GM18519 (cell line): Measurements from ENCODE around the gene FHIT.
A peak's percentile ranks its signal among the peaks of the same experiment; 100 is the strongest.

ENCODE experiments used
- ATAC-seq: cut with Tn5 transposase; IDR thresholded peaks from one replicate; pipeline ENCODE4 v1.9.1; 2021; ENCODE audit warnings: mild to moderate bottlenecking, moderate library complexity; ENCODE audit not compliant: unreplicated experiment, low FRiP score

FHIT gene

DNA sequence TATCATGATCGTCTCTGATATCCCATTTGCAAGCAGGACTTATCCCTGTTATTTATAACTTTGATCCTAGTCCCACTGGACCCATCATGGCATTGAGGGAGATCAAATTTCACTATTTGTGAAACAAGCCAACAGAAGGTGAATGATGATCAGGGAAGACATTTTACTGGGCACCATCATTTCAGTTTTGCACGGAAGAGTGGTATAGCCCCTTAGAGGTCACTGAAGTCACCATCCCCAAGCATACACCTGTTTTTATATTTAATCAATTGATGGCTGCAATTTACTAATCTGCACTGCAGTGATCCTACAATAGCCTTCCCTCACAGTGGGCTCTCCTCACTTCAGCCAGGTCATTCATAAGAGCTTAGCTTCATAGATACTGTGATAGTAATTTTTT, 132.4 kb downstream of the FHIT start:
- ATAC-seq, result no peak

DNA sequence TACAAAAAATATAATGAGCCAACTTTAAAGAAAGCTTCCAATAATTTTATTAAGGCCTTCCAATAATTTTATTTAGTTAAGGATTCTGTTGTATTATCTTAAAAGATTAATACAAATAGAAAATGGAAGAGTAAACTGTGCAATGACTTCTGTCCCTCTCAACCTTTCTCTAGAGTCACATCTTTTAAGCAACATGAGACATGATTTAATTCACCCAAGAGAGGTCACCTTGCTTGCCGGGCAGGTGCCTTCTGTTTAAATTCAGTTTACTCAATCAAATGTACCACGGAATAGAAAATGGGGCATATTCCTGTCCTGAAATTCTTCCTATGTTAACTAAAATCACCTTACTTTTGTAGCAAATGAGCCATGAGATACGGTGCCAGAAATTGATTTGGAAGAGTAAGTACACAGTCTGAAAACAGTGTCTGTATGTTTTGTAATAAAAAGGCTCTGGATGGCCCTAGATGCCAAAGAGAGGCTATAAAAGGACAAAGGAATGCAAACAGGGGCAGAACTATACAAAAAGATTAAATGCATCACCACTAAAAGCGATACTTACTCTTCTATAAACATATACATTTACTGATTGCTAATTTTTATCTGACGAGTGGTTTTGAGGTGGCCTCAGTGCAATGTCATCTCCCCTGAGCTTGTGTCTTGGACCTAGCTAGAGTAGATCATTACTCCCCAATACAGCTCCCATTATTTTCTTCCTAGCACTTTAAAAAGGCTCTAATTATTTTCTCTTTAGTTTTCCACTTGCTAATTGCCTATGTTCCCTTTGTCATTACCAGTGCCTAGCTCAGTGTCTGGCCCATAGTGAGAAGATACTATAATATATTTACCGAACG, 134.0 kb downstream of the FHIT start:
- no peak for ATAC-seq

DNA sequence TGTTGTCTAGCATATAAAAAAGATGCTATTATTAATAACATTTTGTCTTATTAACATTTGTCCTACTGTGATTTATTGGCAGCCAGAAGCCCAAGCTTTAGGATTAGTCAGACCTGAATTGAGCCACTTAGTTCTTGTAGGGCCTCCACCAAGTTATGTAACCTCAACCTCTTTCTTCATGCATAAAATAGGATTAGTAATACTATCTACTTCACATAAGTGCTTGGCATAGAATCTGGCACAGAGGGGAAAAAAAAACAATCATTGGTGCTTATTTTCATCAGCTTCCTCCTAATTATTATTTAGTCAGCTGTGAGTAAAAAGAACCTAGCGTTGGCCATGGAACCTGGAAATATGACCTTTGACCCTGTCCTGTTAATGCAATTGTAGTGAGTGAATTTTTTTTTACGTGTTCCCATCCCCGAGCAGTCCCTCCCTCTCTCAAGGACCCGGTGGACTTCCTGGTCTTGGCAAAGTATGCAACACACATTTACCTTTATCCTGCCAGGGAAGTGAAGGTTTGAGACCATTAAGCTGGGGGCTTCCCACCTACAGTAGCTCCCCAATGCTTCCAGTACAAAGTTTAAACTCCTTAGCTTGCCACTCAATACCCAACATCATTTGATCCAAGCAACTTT, 136.8 kb downstream of the FHIT start:
- no peak for ATAC-seq

DNA sequence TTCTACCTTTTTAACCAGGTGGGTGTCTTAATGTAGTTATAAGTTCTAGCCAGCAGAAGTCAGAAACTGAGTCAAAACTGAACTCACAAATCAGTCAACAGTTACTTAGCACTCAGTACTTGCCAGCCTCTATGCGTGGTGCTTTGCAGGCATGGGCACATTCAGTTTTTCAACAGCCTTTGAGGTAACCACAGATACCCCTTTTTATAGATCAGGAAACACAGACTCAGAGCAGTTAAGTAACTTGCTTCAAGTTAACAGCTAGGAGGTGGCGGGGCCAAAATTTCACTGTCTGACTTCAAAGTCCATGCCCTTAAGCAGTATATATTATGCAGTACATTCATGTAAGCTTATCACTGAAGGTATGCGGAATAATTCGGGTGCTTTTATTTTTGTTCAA, 139.4 kb downstream of the FHIT start:
- ATAC-seq, result peak; percentile 53

DNA sequence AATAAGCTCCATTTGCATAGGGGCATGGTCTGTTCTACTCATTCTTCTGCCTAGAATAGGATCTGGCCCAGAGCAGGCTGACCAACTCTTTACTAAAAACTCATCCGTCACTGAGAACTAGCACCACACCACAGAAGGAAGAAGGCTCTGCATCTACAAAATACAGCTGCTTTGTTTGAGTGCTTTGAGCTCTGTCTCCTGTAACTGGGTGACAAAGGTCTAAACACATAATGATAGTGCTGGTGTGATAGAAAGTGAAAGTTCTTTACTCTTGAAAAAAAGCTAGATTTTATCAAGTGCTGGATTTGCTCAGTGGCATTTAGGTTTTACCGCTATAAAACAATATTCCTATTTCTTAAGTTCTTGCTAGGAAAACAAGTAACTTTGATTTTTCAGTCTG, 140.7 kb downstream of the FHIT start:
- ATAC-seq, result peak; percentile 45

DNA sequence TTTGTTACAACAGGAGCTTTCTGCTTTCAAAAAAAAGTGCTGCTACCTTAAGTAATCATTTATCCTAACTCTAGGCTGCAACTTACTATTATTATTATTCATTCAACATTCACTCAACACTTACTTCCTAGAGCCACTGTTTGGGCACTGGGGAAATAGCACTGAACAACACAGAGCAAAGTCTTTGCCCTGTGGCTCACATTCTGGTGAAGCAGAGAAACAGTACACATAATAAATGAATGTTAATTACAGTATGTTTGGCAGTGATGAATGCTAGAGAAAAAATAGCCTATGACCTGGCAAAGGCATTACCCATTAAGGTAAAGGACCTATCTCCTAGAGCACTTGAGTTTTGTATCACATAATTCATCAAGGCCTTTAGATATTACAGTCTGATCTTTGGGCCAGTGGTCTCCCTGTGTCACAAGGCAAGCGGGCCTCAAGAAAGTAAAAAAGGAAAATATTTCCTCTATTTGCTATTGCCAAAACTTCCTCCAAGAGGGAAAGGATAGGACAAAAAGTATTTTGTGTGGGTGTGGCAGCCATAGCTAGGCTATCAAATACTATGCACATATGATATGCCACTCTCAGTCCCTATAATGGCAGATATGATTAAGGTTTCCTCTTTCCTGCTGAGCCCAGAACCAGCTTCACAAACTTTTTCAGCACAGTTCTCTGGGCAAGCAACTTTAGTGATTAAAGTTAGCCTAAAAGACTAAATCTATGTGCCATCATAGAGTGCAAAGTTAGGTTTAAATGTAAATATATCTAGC, 142.8 kb downstream of the FHIT start:
- no peak for ATAC-seq

DNA sequence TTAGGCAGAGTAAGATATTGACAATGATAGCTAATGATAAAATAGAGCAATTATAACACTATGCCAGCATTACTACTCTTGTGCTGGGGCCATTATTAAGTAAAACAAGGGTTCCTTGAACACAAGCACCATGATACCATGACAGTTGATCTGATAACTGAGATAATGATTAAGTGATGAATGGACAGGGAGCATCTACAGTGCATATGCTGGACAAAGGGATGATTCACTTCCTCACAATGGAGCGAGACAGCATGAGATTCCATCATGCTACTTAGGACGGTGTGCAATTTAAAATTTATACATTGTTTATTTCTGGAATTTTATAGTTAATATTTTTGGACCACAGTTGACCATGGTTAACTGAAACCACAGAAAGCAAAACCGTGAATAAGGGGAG, 156.6 kb downstream of the FHIT start:
- ATAC-seq, result no peak

DNA sequence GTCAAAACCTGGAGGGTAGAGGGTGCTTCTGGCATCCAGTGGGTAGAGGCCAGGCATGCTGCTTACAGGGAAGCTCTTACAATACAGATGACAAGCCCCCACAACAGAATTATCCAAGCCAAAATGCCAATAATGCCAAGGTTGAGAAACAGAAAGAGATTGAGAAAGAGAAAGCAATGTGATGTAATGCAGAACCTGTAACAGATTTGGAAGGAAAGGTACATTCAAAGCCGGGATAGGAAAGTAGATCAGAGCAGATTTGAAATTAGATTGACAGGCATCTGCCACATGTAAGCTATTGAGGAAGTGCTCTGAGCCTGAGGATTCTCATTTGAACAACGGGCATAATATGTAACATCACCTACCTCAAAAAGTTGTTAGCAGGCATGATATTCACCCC, 157.9 kb downstream of the FHIT start:
- no peak for ATAC-seq

DNA sequence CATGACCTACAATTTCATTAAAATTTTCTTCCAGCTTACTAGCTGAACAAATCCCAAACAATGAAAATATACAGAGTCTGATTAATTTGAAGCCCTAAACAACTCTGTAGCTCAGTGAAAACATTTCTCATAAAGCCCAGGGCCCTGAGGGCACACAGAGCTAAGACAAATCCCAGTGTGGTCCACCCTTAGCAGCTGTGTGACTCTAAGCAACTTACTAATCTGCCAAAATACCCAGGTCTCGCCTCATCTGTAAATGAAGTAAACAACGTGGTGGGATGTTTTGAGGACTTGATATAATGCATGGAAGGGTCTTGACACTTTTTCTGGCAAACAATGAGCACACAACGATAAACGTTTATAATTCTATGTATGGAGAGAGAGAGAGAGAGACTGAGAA, 158.4 kb downstream of the FHIT start:
- no peak for ATAC-seq

DNA sequence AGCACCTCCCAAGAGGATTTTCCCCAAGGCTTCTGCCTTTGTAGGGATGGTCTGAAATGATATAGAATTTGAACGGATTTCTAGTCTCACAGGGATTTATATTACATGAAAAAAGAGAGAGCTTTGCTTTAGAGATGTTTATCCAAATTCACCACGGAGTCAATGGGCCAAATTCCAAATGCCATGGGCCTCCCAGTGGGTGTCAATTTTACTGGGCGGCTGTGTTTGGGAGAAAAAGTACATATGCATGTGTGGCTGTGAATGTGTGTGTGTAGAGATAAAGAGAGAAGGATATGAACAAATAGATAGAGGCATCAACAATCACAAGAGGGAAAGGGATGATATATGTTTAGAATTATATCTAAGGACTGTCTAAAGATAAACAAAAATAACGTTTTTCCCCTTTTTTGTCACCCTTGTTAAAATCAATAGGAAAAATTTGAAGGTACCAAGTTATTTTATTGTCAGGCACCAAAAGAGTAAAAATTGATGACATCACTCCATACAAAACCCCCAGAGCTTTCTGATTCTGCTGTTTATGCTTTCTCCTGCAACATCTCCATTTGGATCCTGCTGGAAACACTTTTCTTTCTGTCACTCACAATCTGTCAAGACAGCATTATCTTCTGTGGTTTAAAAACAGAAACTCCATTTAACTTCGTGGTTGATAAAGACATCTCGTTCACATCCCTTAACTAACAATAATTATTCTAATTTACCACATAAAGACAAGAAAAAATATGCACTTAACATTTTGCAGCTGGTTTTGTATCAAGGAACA, 160.7 kb downstream of the FHIT start:
- ATAC-seq, result no peak

DNA sequence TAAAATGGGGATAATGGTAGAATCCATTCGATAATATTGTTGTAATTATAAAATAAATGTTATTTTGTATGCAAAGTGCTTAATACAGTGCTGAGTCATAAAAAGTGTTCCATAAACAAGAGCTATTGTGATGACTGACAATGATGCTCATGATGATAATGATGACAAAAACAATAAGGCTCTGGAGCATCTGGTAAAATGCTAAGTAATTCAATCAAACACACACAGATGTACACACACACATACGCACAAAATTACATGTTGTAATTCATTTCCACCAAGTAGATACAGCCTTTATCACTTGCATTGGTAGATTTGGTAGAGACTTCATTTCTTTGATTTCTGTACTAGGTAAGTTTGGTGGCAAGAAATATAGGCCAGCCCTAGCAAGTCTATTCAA, 163.8 kb downstream of the FHIT start:
- no peak for ATAC-seq

DNA sequence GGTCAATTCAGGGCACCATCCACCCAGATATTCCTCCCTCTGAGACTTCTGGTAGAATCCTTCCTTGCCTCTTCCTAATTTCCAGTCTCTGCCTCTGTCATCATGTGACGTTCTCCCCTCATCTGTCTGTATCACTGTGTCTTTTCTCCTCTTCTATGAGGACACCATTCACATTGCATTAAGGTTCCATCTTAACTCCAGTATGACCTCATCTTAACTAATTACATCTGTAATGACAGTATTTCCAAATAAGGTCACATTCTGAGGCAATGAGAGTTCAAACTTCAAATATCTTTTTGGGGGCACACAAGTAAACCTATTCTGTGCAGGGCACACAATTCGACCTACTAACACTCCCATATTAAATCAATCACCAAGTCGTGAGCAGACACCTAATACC, 169.7 kb downstream of the FHIT start:
- no peak for ATAC-seq

DNA sequence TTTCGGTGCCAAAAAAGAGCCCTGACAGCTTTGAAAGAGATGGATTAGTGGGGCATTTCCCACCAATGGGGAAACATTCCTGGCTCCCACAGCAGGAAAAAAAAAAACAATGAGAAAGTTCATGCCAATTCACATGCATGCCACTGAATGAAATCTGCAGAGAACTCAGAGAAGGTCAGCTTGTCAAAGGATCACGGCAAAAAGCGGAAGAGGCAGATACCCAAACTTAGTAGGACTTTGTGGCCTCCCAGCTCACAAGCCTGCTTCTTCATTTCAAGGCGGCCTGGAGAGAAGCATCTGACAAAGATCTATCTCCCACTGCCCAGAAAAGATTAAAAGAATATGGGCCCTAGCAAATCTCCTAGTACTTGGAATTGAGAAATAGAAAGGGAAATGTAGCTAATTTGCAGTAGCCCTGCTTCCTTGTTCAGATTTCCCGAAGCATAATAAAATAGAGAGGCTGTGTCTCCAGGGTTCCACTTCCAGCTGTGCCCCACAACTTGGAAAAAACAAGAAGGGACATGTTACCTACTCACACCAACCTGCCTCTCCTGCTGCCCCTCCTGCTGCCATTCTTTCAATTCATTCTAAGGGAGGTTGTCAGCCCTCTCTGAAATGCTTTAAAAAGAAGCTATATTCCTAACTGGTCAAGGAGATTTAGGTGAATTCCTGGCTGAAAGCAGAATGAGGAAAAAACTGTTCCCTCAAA, 170.4 kb downstream of the FHIT start:
- ATAC-seq, result no peak

DNA sequence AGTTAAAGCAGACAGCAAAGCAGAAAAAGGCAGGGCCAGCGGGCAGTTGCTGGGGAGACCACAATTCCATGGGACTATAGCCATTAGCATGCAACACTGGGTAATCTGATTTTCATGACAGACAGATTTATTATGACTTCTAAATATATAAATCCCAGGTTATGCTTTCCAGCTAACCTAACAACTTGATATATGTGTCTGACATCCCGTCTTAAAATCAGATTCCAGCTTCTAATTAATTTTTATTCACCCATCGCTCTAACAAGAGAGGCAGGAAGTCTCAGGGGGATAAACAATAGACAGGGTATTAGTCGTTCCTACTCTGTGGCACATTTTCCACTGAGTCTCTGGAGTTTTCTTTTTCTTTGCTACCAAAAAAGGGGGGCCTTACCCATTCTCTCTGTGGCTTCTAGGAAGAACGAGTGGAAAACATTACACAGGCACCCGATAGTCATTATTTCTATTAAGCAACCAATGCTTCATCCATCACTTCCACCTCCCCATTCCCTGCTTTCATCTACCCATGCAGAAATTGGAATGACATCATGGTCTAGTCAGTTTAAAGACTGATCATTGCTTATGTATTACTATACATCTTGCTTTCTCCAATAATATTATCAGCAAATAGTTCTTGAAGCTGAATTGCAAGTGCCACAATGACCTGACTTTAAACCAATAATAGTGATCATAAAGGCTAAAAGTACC, 173.1 kb downstream of the FHIT start:
- ATAC-seq, result no peak

DNA sequence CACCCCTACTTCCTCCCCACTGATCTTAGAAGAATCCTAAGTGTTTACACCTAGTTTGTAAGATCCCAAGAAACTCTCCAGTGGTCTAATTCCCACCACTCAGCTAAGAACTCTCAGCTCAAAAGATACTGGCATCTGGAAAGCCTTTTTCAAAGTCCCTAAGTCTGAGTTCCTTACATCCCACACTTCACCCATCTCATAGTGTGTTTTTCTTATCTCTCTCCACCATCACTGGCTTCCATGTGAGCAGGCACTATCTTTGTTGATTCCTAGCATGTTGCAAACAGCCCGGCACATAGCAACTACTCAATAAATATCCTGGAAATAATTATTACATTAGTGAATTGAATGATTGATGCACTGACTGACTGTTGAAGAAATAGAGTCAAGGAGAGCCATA, 173.7 kb downstream of the FHIT start:
- no peak for ATAC-seq

DNA sequence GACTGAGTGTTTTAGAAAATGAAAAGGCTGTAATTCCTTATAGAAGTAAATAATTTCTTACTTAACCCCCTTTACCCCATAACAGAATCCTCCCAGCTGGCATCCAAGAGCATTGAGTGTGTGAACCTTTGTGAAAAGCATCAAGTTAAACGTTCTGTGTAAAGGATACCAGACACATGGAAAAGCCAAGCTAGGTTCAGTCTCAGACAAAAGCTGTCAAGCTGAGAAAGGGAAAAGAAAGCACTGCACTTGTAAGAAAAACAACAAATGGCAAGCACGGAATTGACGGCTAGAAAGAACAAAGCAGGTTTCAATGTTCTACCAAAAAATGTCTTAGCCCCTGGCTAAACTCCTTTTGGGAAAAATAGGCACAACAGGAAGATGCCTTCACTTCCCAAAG, 176.5 kb downstream of the FHIT start:
- no peak for ATAC-seq

DNA sequence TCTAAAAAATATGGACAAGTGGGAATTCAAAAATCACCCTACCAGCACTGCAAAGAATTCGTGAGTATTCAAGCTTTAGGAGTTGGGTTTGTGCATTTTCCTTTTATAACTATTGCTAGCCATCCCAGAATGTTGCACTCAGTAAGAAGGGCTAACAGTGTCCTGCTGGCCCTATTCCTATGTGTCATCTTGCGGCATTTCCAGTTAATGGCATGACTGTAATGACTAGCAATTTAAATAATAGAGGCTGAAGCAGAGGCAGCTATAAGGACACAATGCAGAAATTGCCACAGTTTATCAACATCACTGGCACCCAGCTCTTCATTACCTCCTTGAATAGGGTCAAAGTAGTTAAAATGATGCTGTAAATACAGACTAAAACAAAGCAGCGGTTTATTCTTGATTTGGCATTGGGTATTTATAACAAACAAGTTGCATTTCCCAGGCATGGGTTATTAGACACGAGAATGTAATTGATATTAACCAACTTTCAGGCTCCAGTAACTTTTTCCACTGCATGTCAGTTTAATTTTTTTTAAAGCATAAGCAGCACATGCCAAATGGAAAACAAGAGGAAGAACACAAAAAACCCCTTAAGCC, 177.6 kb downstream of the FHIT start:
- no peak for ATAC-seq

DNA sequence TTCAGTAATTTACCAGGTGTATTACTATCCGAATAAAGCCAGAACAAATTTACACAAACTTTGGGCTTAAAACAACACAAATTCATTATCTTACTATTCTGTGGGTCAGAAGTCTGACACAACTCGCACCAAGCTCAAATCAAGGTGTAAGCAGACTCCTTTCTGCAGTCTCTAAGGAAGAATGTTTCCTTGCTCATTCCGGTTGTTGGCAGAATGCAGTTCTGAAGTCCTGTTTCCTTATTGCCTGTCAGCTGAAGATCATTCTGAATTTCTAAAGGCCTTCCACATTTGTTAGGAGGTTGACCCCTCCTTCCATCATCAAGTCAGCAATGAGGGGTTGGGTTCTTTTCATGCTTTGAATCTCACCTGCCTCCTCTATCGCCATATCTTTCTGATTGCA, 183.2 kb downstream of the FHIT start:
- no peak for ATAC-seq

DNA sequence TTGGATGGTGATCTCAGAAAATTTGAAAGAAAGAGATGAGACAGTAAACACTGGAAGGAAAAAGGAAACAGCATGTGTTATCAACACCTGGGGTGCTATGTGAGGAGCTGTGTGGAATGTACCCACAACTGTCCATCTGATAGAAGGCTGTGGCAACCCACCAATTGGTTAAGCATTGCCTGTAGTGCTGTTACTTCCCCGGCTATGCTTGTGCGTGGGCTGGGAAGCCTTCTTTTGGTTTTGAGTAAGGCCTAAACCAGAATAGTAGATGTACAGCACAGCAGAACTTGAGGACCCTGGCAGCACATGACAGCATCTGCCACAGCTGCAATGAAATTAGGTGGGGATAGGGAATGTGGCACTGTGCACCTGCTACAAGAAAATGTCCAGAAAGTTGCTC, 184.5 kb downstream of the FHIT start:
- ATAC-seq, result no peak
